Keratinocyte (primary cell): Measurements from ENCODE around the gene ZSCAN32. TPM values are rescaled to one million over a fixed set of nuclear protein-coding genes. Genes with fewer than 3 reads are reported as not detected.

Experiments used
- DNase-seq: peaks from one replicate; pipeline ENCODE4 v3.0.0-alpha.2; 2011; ENCODE audit warnings: low read depth, missing footprints, low spot score
- FAIRE-seq: peaks from 2 replicates; lab custom pipeline; 2011; peaks lifted over from hg19 to GRCh38; lab: Jason Lieb, UNC
- H2AFZ ChIP-seq: 2 replicates; pipeline ENCODE4 v1.6.0; 2012; ENCODE audit warnings: low read length, control low read depth, inconsistent platforms; ENCODE audit not compliant: control insufficient read depth
- H3K27ac ChIP-seq: 2 replicates; pipeline ENCODE4 v1.5.1; 2011; ENCODE audit warnings: low read length; ENCODE audit not compliant: control insufficient read depth, insufficient read depth
- H3K27me3 ChIP-seq: 3 replicates; pipeline ENCODE4 v1.6.0; 2011; ENCODE audit warnings: low read length; ENCODE audit not compliant: control insufficient read depth, insufficient read depth; ENCODE audit errors: extremely low read depth
- H3K36me3 ChIP-seq, 2 experiments: 2 replicates in 1 of 2; 3 replicates in 1 of 2; pipeline ENCODE4 v1.5.1; 2011; ENCODE audit warnings: low read length in 2 of 2, mild to moderate bottlenecking in 1 of 2; ENCODE audit not compliant: control insufficient read depth in 2 of 2, insufficient read depth in 2 of 2; ENCODE audit errors: extremely low read depth in 1 of 2
- H3K4me1 ChIP-seq: 3 replicates; pipeline ENCODE4 v1.5.1; 2011; ENCODE audit warnings: low read length; ENCODE audit not compliant: control insufficient read depth, insufficient read depth; ENCODE audit errors: extremely low read depth
- H3K4me2 ChIP-seq: 3 replicates; pipeline ENCODE4 v1.6.0; 2011; ENCODE audit warnings: low read depth, low read length; ENCODE audit not compliant: control insufficient read depth, insufficient read depth; ENCODE audit errors: extremely low read depth
- H3K4me3 ChIP-seq, 3 experiments: fragments of 200-600 bp in 1 of 3; sonication (generic) in 1 of 3; 2 replicates in 2 of 3; 3 replicates in 1 of 3; pipeline ENCODE4 v1.5.1; 2011 to 2016; ENCODE audit warnings: low read length in 3 of 3, mild to moderate bottlenecking in 3 of 3, control low read depth in 2 of 3, inconsistent platforms in 1 of 3, low read depth in 1 of 3, mixed read lengths in 1 of 3, mixed run types in 1 of 3, moderate library complexity in 1 of 3; ENCODE audit not compliant: control insufficient read depth in 2 of 3, insufficient read depth in 2 of 3; ENCODE audit errors: extremely low read depth in 1 of 3
- H3K79me2 ChIP-seq: 2 replicates; pipeline ENCODE4 v1.6.0; 2012; ENCODE audit warnings: low read length; ENCODE audit not compliant: control insufficient read depth, insufficient read depth
- H3K9ac ChIP-seq: 3 replicates; pipeline ENCODE4 v1.6.0; 2011; ENCODE audit warnings: low read length; ENCODE audit not compliant: control insufficient read depth, insufficient read depth; ENCODE audit errors: extremely low read depth
- H3K9me1 ChIP-seq: 3 replicates; pipeline ENCODE4 v1.6.0; 2011; ENCODE audit warnings: low read length; ENCODE audit not compliant: control insufficient read depth, insufficient read depth; ENCODE audit errors: extremely low read depth
- H3K9me3 ChIP-seq: 2 replicates; pipeline ENCODE4 v1.5.1; 2012; ENCODE audit warnings: low read depth, low read length; ENCODE audit not compliant: control insufficient read depth
- H4K20me1 ChIP-seq: 3 replicates; pipeline ENCODE4 v1.6.0; 2011; ENCODE audit warnings: low read length; ENCODE audit not compliant: control insufficient read depth, insufficient read depth; ENCODE audit errors: extremely low read depth
- CTCF ChIP-seq, 3 experiments: IDR thresholded peaks in 1 of 3; conservative IDR thresholded peaks in 1 of 3; optimal IDR thresholded peaks in 1 of 3; 2 replicates in 2 of 3; 3 replicates in 1 of 3; pipeline versions ENCODE3 to v1.5.1; 2011; ENCODE audit warnings: low read length in 3 of 3, mild to moderate bottlenecking in 3 of 3, moderate library complexity in 2 of 3, control low read depth in 1 of 3, inconsistent platforms in 1 of 3; ENCODE audit not compliant: insufficient read depth in 2 of 3; ENCODE audit errors: extremely low read depth in 1 of 3
- EZH2 ChIP-seq: IDR thresholded peaks from one replicate; pipeline ENCODE4 v1.6.1; 2012; ENCODE audit warnings: inconsistent platforms, mild to moderate bottlenecking, low read length, moderate library complexity
- dilution Hi-C: fragments of 300-500 bp; cut with MboI; formaldehyde crosslinking; loops from one replicate; pipeline ENCODE4 v1.7.0; 2020; ENCODE audit warnings: low sequenced_read_pairs; ENCODE audit not compliant: extremely low pct_ligation_motif_present
- polyA plus RNA-seq, 5 experiments: library from polyadenylated mRNA; depleted of rRNA in 3 of 5; stranded (reverse) in 3 of 5; stranded (forward) in 1 of 5; unstranded in 1 of 5; fragments of >200 nt; gene quantifications; 1 replicate in 1 of 5; 2 replicates in 3 of 5; 3 replicates in 1 of 5; pipeline versions ENCODE4 v1.2.1 to v1.2.3, GENCODE V29; 2011 to 2012; ENCODE audit warnings: missing spikeins in 2 of 5, low read depth in 1 of 5, low replicate concordance in 1 of 5

ZSCAN32 gene
- polyA plus RNA-seq, 1 donor (not counting 4 experiments of a cell fraction or from before 2014, with no cell fraction given), result 17.2 TPM

- FAIRE-seq (no peak), DNase-seq (no peak)
- H3K4me2 ChIP-seq, result no peak overlapping the region
- H3K4me3 ChIP-seq, result no peak overlapping the region
- H3K36me3 ChIP-seq, result no peaks in the 10 kb centered on the region
- no peak for TF ChIP-seq EZH2
- TF ChIP-seq CTCF (optimal IDR thresholded peaks at IDR 0.05 in 1 of 3, IDR thresholded peaks at IDR 0.05 in 1 of 3, conservative IDR thresholded peaks at IDR 0.05 in 1 of 3; ENCODE audit: extremely low read depth in 1 of 3, insufficient read depth in 2 of 3, low read length in 3 of 3), result no peak
- no peaks in the 10 kb centered on the region for H4K20me1 ChIP-seq
- no peak overlapping the region for H3K27ac ChIP-seq
- no peaks in the 10 kb centered on the region for H3K9me3 ChIP-seq
- no peaks in the 10 kb centered on the region for H3K4me1 ChIP-seq
- H2AFZ ChIP-seq, result no peak overlapping the region
- no peaks in the 10 kb centered on the region for H3K27me3 ChIP-seq
- H3K9me1 ChIP-seq, result no peaks in the 10 kb centered on the region
- H3K79me2 ChIP-seq, result no peaks in the 10 kb centered on the region
- no peak overlapping the region for H3K9ac ChIP-seq
- dilution Hi-C loops, result no loop called here
These were observed 53.2 kb downstream of the ZSCAN32 start for GRCh38 chr16:3347586-3347985.

- dilution Hi-C loops, result no loop called here
- FAIRE-seq, result no peak
- Histone ChIP-seq H3K79me2 (no peaks in the 10 kb centered on the region), H3K4me3 (no peak overlapping the region), H3K9ac (no peak overlapping the region), H3K27ac (no peak overlapping the region), H3K9me1 (no peaks in the 10 kb centered on the region), H3K36me3 (no peaks in the 10 kb centered on the region), H3K27me3 (no peaks in the 10 kb centered on the region), H3K4me1 (no peaks in the 10 kb centered on the region), H3K9me3 (no peaks in the 10 kb centered on the region), H4K20me1 (no peaks in the 10 kb centered on the region), H3K4me2 (no peak overlapping the region), H2AFZ (no peak overlapping the region)
- no peak for DNase-seq
- TF ChIP-seq CTCF (optimal IDR thresholded peaks at IDR 0.05 in 1 of 3, IDR thresholded peaks at IDR 0.05 in 1 of 3, conservative IDR thresholded peaks at IDR 0.05 in 1 of 3; ENCODE audit: extremely low read depth in 1 of 3, insufficient read depth in 2 of 3, low read length in 3 of 3), result no peak
- no peak for TF ChIP-seq EZH2
These were observed 54.8 kb downstream of the ZSCAN32 start for GRCh38 chr16:3346041-3346440.

Other genes with a start within 250 kb of the ZSCAN32 start
- gene OR1F1, start 212.8 kb downstream of the ZSCAN32 start, polyA plus RNA-seq, result 0.51 to 0.89 TPM (median 0.58 TPM) in 3 replicates
- gene ZNF200, start 165.8 kb downstream of the ZSCAN32 start, polyA plus RNA-seq, result 3.1 to 4.7 TPM (median 4.3 TPM) in 3 replicates
- 0.03 TPM in 1 of 3 replicates, not detected in the others for gene MEFV, start 144.4 kb downstream of the ZSCAN32 start, polyA plus RNA-seq
- 11.3 to 13.9 TPM (median 13.6 TPM) in 3 replicates for gene ZNF263, start 117.5 kb downstream of the ZSCAN32 start, polyA plus RNA-seq
- gene TIGD7, start 95.6 kb downstream of the ZSCAN32 start, polyA plus RNA-seq, result 0.60 to 1.6 TPM (median 1.4 TPM) in 3 replicates
- gene ZNF75A, start 95.5 kb downstream of the ZSCAN32 start, polyA plus RNA-seq, result 13.8 to 20.8 TPM (median 19.4 TPM) in 3 replicates
- 0.14 to 0.15 TPM (median 0.14 TPM) in 3 replicates for gene OR2C1, start 45.1 kb downstream of the ZSCAN32 start, polyA plus RNA-seq
- gene ZNF174, start 211 bp upstream of the ZSCAN32 start, polyA plus RNA-seq, result 6.0 to 9.2 TPM (median 8.0 TPM) in 3 replicates
- 1.4 to 1.7 TPM (median 1.5 TPM) in 3 replicates for gene ZNF597, start 42.5 kb upstream of the ZSCAN32 start, polyA plus RNA-seq
- 19.4 to 30.3 TPM (median 29.0 TPM) in 3 replicates for gene NAA60, start 42.7 kb upstream of the ZSCAN32 start, polyA plus RNA-seq
- not detected in 3 replicates for gene C16orf90, start 94.5 kb upstream of the ZSCAN32 start, polyA plus RNA-seq
- gene CLUAP1, start 100.0 kb upstream of the ZSCAN32 start, polyA plus RNA-seq, result 10.3 to 27.4 TPM (median 17.9 TPM) in 3 replicates
- 0.04 TPM in 1 of 3 replicates, not detected in the others for gene NLRC3, start 176.4 kb upstream of the ZSCAN32 start, polyA plus RNA-seq
- 1.5 to 2.0 TPM (median 1.7 TPM) in 3 replicates for gene SLX4, start 210.6 kb upstream of the ZSCAN32 start, polyA plus RNA-seq